Frontal cortex (tissue), 4 donors: ENCODE data around the gene GGNBP2. TPM values are rescaled to one million over a fixed set of nuclear protein-coding genes. Genes with fewer than 3 reads are reported as not detected.
"Not testable (repeated sequence)": the region's sequence is repeated elsewhere in the genome, so short reads cannot be mapped to it uniquely, and the experiment has no call there.

Experiments used
- DNase-seq, 2 donors: peaks; one replicate each; pipeline ENCODE4 v3.0.0; 2012; ENCODE audit warnings: low spot score in 2 of 2
- FAIRE-seq: peaks from 2 replicates; lab custom pipeline; 2012; peaks lifted over from hg19 to GRCh38; lab: Jason Lieb, UNC
- total RNA-seq: library from RNA; depleted of rRNA; stranded (reverse); fragments of >200 nt; gene quantifications from one replicate; pipeline ENCODE4 v1.2.3, GENCODE V29; 2014
- donor health status: control.
- donor health status: control.
- donor health status: control.

Gene GGNBP2
- total RNA-seq, 1 donor from 2014 or later = 67.7 TPM

- DNase-seq (no peak), FAIRE-seq (no peak)
Measured at GRCh38 chr17:36597866-36598777, 53.4 kb downstream of the GGNBP2 start.

GRCh38 chr17:36598951-36599401 is 54.3 kb downstream of the GGNBP2 start:
- FAIRE-seq (no peak), DNase-seq (no peak)

GRCh38 chr17:36599546-36600250 is 55.0 kb downstream of the GGNBP2 start:
- FAIRE-seq (no peak), DNase-seq (no peak)

- FAIRE-seq = no peak
Measured at GRCh38 chr17:36600465-36600864, 55.7 kb downstream of the GGNBP2 start.

GRCh38 chr17:36600936-36601302 is 56.2 kb downstream of the GGNBP2 start:
- no peak for FAIRE-seq
- peak in 1 of 2 donors; percentile 33 for DNase-seq

More at GRCh38 chr17:36600465-36600864, 55.7 kb downstream of the GGNBP2 start:
- no peak for DNase-seq

GRCh38 chr17:36601303-36602029 is 56.7 kb downstream of the GGNBP2 start, which contains the start of gene MRM1:
MRM1 (plus strand) TSS chr17:36601583; CDS start chr17:36601811, 228 bp downstream.
- FAIRE-seq (no peak), DNase-seq (peak; percentile 85 to 91)

- FAIRE-seq = no peak
- DNase-seq = no peak
Measured at GRCh38 chr17:36602030-36602748, 57.5 kb downstream of the GGNBP2 start.

GRCh38 chr17:36602924-36603384 is 58.2 kb downstream of the GGNBP2 start:
- FAIRE-seq = no peak
- peak; percentile 39 to 43 for DNase-seq

GRCh38 chr17:36605028-36605427 is 60.3 kb downstream of the GGNBP2 start:
- not testable (repeated sequence) for DNase-seq, FAIRE-seq

- FAIRE-seq (no peak), DNase-seq (no peak)
Measured at GRCh38 chr17:36608280-36608679, 63.6 kb downstream of the GGNBP2 start.

GRCh38 chr17:36608794-36609497 is 64.2 kb downstream of the GGNBP2 start:
- peak in 1 of 2 donors; percentile 77 for DNase-seq
- no peak for FAIRE-seq

- FAIRE-seq = no peak
- no peak for DNase-seq
Measured at GRCh38 chr17:36609498-36609862, 64.8 kb downstream of the GGNBP2 start.

GRCh38 chr17:36610474-36610873 is 65.8 kb downstream of the GGNBP2 start:
- DNase-seq (no peak), FAIRE-seq (no peak)

- FAIRE-seq (no peak), DNase-seq (no peak)
Measured at GRCh38 chr17:36611345-36612072, 66.8 kb downstream of the GGNBP2 start.

- no peak for DNase-seq
- no peak for FAIRE-seq
Measured at GRCh38 chr17:36612323-36612722, 67.6 kb downstream of the GGNBP2 start.

GRCh38 chr17:36613155-36613554 is 68.4 kb downstream of the GGNBP2 start:
- FAIRE-seq = no peak
- DNase-seq = no peak

GRCh38 chr17:36614081-36614480 is 69.4 kb downstream of the GGNBP2 start:
- DNase-seq = no peak
- no peak for FAIRE-seq

- DNase-seq = no peak
Measured at GRCh38 chr17:36614933-36615332, 70.2 kb downstream of the GGNBP2 start.

More at GRCh38 chr17:36614933-36615332, 70.2 kb downstream of the GGNBP2 start:
- no peak for FAIRE-seq
